HG03558 (cell line): ENCODE results near the gene WDR86.

Experiments
- ATAC-seq: cut with Tn5 transposase; IDR thresholded peaks from one replicate; pipeline ENCODE4 v1.9.1; 2021; ENCODE audit warnings: moderate number of reproducible peaks; ENCODE audit not compliant: unreplicated experiment; ENCODE audit errors: extremely low read depth

Gene WDR86

GRCh38 chr7:151428378-151429236, 18.8 kb upstream of the WDR86 start:
- no peak for ATAC-seq

DNA sequence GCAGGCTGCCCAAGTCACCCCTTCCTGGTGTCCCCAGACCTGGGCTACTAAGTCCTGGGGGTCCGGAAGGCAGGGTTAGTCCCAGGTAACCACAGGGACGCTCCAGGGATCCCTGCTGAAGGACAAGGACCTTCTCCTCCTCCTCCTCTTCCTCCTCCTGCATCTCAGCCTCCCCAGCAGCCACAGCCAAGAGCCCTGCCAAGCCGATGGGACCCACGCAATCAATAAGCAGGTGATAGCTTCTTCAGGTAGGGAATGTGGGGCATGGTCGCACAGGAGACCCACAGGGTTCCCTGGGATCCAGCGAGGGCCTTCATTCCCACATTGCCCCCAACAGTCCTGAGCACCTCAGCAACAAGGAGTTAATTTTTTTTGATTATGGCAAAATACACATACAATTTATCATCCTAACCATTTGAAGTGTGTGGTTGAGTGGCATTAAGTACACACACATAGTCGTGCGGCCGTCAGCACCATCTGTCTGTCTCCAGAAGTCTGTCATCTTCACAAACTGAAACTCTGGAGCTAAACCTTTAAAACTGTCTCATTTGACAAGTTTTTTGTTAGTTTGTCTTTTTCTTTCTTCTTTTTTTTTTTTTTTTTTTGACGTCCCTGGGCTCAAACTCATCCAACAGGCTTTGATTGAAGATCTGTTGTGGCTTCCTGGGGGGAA, 18.0 kb upstream of the WDR86 start:
- no peak for ATAC-seq

GRCh38 chr7:151426904-151427704, 17.3 kb upstream of the WDR86 start:
- no peak for ATAC-seq

- ATAC-seq: no peak
Observed at GRCh38 chr7:151426441-151426903, 16.6 kb upstream of the WDR86 start.

DNA sequence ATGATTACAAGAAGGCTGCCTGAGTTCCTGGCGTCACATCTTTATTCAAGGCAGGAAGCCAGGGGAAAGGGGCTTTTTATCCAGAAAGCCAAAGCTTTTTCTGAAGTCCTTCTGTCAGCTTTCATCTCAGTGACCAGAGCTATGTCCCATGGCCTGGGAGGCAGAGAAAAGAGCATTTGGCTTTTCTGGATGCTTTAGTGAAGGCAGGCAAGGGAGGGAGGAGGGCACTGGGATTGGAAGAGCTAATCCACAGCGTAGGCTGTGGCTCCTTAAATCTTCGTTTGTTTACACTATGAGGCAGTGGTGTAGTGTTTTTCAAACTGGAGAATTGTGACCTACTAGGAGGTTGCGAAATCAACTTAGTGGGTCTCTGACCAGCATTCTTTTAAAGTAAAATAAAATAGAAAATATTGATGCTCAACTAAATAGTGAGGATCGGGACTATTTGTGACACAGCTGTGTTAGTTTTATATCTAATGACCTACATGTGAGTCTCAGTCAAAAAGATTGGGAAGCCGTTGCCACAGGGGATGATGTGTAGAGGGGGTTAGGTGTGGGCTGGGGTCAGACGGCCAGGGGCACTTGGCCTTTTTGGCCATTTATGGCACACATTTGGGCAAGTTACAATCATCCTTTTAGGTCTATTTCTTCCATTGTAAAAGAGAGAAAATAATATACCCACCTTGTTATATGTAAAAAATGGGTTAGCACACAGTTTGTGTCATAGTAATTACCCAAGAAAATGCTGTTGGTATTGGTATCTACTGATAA, 16.0 kb upstream of the WDR86 start:
- ATAC-seq: no peak

GRCh38 chr7:151424799-151425198, 15.0 kb upstream of the WDR86 start:
- no peak for ATAC-seq

- no peak for ATAC-seq
Observed at GRCh38 chr7:151423936-151424335, 14.1 kb upstream of the WDR86 start.

GRCh38 chr7:151423226-151423625, 13.4 kb upstream of the WDR86 start:
- no peak for ATAC-seq

DNA sequence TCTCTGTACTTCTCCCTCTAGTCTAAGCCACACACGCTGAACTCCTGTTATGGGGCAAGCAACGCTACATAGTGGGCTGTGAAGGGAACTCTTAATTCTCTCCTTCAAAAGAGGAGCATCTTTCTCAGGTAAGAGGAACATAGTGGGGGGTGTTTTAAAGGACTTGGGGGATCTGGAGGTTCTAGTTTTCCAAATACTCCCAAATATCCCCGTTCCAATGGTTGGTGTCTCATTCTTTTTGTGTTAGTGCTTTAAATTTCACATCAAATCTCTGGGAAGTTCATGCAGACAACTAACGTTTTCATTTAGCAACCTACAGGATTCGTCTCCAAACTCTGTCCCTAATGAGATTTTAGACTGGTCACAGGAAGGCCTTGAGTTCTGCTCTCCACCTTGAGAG, 12.4 kb upstream of the WDR86 start:
- no peak for ATAC-seq

DNA sequence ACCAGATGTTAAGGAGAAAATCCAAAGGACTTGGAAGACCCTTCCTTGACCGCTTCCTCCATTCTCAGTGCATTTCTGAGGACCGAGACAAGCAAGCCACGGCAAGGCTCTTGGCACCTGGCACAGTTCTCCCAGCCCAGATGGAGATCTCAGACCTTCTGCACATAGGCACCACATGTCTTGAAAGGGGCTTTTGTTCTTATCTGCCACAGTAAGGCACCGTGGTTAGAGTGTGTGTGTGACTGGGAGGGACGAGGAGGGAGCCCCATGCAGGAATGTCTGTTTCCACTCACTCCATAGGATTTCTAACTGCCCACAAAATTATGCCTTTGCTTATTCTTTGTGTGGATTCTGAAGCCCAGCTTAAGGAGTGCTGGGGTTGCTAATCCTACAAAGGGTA, 10.3 kb upstream of the WDR86 start:
- no peak for ATAC-seq

GRCh38 chr7:151416941-151417315, 7.1 kb upstream of the WDR86 start:
- ATAC-seq: no peak

DNA sequence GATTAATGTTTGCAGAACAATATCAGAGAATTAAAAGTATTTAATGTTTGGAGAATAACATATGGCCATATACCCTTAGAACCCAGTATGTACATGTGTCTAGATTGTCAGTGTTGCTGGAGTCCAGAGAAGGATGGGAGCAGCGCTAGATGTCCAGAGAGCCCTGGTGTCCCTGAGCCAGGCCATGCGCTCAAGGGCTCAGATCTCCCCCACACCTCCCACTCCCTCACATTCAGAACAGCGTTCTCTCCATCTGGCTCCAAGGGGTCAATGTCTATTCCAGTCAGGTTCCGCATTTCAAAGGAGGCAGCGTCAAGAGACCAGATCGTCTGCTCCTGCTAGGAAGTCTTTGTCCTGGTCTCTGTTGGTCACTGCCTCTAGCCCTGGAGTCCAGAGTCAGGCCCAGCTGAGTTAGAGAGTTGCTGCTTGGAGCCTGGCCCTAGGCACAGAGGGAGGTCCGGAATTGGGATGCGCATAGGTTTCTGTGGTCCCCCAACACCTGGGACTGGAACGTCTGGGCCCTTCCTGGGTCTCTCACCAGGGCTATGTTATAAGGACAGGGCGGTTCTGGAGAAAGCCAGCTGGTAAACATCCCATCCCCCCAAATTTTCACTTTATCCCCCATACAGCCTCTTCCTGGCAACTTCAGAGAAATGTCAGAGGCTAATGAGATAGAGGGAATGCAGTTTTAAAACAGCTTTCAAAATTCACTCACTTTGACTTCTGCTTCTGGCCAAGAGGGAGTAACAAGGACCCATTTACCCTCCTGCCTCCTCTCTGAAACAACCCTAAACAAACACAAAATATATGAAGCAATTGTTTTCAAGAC, 6.5 kb upstream of the WDR86 start:
- ATAC-seq: no peak

GRCh38 chr7:151415375-151416105, 5.7 kb upstream of the WDR86 start:
- ATAC-seq: no peak

DNA sequence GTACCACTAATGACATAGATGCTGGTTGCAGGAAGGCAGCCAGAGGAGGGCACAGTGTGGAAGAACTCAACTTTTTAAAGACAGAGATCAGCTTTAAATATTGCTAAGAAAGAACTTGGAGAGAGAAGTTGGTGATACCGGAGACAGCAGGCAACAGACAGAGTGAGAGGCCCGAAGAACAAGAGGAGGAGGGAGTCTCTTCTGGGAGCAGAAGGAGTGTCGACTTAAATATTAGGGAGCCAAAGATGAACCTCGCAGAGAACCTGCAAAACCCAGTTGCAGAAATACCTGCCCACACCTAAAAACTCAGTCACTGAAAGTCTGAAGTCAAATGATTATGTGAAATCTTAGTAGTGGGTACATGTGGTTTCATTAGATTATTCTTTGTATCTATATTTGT, 3.4 kb upstream of the WDR86 start:
- no peak for ATAC-seq

DNA sequence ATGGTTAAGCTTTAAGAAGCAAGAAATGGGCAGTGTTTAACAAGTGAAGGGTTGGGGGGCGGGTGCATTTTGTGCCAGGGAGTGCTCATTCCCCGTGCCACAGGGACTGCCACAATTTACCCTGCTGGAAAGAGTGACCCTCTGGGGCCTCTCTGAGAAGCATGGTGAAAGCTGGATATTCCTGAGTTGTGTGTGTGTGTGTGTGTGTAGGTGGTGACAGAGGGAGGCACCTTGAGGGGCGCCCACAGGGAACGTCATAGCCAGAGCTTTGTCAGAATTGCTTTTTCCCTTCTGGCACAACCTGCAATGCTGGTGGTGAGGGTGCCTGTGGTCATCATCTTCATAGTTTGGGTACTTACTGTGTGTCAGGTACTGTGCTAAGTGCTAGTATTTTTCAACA, 2.5 kb upstream of the WDR86 start:
- ATAC-seq: no peak

DNA sequence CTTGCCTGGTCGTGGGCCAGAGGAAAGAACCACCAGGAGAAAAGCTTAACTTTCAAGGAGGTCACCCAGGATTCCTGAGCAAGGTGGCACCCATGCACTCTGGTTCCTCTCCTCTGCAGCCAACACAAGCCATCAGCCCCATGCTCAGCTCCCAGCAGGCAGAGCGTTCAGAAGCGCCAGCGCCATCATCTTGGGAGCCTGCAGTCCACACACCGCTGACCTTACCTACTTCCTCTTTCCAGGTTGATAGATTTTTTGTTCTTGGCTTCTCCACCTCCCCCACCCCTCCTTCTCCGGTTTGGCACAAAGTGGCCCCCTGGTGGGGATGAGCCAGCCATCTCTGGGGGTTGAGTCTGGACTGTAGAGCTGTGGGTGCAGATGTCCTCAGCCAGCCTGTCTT, 1.7 kb upstream of the WDR86 start:
- ATAC-seq: no peak

GRCh38 chr7:151410405-151411390, 860 bp upstream of the WDR86 start:
- no peak for ATAC-seq
